Suprapubic skin (tissue), 4 donors: ENCODE results near the gene RGS7. TPM values are rescaled to one million over a fixed set of nuclear protein-coding genes. Genes with fewer than 3 reads are reported as not detected.
"Not testable (repeated sequence)": the region's sequence is repeated elsewhere in the genome, so short reads cannot be mapped to it uniquely, and the experiment has no call there.

Source experiments
- DNase-seq, 2 donors: peaks; one replicate each; pipeline ENCODE4 v3.0.0-alpha.2; 2019; ENCODE audit warnings: low spot score in 2 of 2
- H3K27ac ChIP-seq: fragments of 200-600 bp; sonication (generic); one replicate; pipeline ENCODE4 v1.5.1; 2019
- H3K27me3 ChIP-seq: fragments of 200-600 bp; sonication (generic); one replicate; pipeline ENCODE4 v1.5.1; 2019
- H3K36me3 ChIP-seq: fragments of 200-600 bp; sonication (generic); one replicate; pipeline ENCODE4 v1.5.1; 2019
- H3K4me1 ChIP-seq: fragments of 200-600 bp; sonication (generic); one replicate; pipeline ENCODE4 v1.5.1; 2019
- H3K4me3 ChIP-seq: fragments of 200-600 bp; sonication (generic); one replicate; pipeline ENCODE4 v1.5.1; 2019; ENCODE audit warnings: mild to moderate bottlenecking
- H3K9me3 ChIP-seq: fragments of 200-600 bp; sonication (generic); one replicate; pipeline ENCODE4 v1.5.1; 2019
- EP300 ChIP-seq: sonication (generic); formaldehyde crosslinking; IDR thresholded peaks from one replicate; pipeline ENCODE4 v1.6.1; 2017; ENCODE audit warnings: antibody characterized with exemption
- POLR2A ChIP-seq, 2 donors: fragments of 450-650 bp; IDR thresholded peaks; one replicate each; pipeline ENCODE4 v1.6.1; 2017; ENCODE audit warnings: antibody characterized with exemption in 2 of 2, mild to moderate bottlenecking in 2 of 2, moderate library complexity in 2 of 2
- POLR2AphosphoS5 ChIP-seq, 3 donors: sonication (generic); formaldehyde crosslinking; IDR thresholded peaks; one replicate each; pipeline ENCODE4 v1.6.1; 2017; ENCODE audit warnings: antibody characterized with exemption in 3 of 3
- WGBS: methylation state at CpG from one replicate; pipeline ENCODE4 v1.1.5; 2018; 5-methylcytosine and 5-hydroxymethylcytosine counted together
- total RNA-seq, 4 donors: library from RNA; depleted of rRNA; stranded (reverse); fragments of >200 nt; gene quantifications; one replicate each; pipeline ENCODE4 v1.1.0, GENCODE V29; 2016
- TF ChIP-seq, protein P1 (sequence below), 2 donors: fragments of 200-600 bp in 1 of 2; fragments of 450-650 bp in 1 of 2; sonication (generic) in 1 of 2; IDR thresholded peaks; one replicate each; pipeline ENCODE4 v1.5.1; 2016 to 2019; ENCODE audit warnings: antibody characterized with exemption in 2 of 2, mild to moderate bottlenecking in 1 of 2, moderate library complexity in 1 of 2

The RGS7 gene
- total RNA-seq, 4 donors from 2014 or later = not detected

DNA sequence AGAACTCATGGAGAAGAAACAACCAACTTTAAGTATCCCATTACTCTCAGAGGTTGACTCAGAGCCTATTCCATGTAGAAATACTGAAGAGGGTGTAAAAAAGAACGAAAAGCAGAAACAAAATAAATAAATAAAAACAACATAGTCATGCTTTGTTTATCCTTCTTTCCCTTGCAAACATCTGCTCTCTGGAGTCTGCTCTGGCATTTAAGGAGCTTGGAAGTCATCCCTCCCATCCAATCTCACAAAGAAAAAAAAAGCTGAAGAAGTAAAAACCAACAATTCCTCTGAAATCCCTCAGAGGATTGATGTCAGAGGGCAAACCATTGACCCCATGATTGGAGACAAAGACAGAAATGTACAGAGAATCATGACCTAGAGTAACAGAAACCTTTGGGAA lies 442.5 kb downstream of the RGS7 start:
- Histone ChIP-seq H3K4me1 (no peaks in the 10 kb centered on the region), H3K9me3 (no peaks in the 10 kb centered on the region), H3K36me3 (no peaks in the 10 kb centered on the region), H3K27me3 (no peaks in the 10 kb centered on the region), H3K27ac (no peak overlapping the region), H3K4me3 (no peak overlapping the region)
- DNase-seq = no peak
- TF ChIP-seq EP300 (no peak), POLR2A (IDR thresholded peaks at IDR 0.05) (no peak), POLR2AphosphoS5 (IDR thresholded peaks at IDR 0.05) (no peak)
- TF ChIP-seq, protein P1, sequence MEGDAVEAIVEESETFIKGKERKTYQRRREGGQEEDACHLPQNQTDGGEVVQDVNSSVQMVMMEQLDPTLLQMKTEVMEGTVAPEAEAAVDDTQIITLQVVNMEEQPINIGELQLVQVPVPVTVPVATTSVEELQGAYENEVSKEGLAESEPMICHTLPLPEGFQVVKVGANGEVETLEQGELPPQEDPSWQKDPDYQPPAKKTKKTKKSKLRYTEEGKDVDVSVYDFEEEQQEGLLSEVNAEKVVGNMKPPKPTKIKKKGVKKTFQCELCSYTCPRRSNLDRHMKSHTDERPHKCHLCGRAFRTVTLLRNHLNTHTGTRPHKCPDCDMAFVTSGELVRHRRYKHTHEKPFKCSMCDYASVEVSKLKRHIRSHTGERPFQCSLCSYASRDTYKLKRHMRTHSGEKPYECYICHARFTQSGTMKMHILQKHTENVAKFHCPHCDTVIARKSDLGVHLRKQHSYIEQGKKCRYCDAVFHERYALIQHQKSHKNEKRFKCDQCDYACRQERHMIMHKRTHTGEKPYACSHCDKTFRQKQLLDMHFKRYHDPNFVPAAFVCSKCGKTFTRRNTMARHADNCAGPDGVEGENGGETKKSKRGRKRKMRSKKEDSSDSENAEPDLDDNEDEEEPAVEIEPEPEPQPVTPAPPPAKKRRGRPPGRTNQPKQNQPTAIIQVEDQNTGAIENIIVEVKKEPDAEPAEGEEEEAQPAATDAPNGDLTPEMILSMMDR (IDR thresholded peaks at IDR 0.05) = no peak
- WGBS = 34% methylated on average over 1 of the region's 1 CpG

DNA sequence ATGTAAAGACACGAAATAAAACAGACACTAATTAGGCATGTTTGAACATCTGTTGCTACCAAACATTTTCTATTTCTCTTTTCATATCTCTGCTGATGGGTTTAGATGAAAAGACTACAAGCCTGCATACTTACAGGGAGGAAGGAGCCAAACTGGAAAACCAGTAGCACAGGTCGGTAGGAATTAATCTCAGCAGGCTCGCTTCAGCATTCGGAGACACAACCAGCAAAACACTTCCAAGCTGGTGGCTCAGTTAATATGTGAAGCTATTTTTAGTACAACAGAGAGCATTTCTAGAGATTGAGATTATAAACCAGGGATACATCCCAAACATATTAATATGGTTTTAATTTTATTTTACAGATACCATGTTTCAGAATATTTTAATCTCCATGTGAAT lies 444.2 kb downstream of the RGS7 start:
- 59% methylated on average over 4 of the region's 4 CpGs for WGBS
- H3K9me3 ChIP-seq = no peaks in the 10 kb centered on the region
- no peak for TF ChIP-seq POLR2AphosphoS5 (IDR thresholded peaks at IDR 0.05)
- no peak for TF ChIP-seq POLR2A (IDR thresholded peaks at IDR 0.05)
- TF ChIP-seq, protein P1 (IDR thresholded peaks at IDR 0.05) = no peak
- TF ChIP-seq EP300 = no peak

DNA sequence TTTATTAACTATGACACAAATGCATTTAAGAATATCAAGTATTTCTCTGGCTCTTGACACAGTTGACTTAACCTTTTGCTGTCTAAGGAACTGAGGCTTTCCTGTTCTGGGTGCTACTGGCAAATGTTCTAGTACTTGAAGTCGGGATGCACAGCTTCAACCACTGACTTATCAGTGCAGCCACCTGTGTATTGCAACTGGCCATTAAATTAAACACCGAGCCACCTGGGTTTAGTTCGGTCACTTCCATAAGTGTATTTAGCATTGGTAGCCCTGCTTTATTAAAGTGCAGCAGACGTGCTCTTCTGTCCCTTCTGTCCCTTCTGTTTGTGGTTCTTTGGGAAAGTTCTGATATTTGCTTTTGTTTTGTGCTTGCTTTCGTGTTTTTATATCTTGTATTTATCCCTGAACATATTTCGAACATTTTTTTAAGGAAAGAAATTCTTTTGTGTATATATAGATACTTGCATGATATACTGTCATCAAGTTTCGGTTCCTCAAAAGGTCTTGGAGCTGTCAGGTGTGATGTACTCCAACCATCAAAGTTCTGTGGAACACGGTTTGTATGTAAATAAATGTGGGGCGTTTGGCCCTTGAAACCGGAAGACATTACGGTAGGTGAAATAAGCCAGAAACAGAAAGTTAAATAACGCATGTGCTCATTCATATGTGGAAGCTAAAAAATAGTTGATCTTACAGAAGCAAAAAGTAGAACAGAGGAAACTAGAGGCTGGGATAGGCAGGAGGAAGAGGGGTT lies 447.1 kb downstream of the RGS7 start:
- H3K27me3 ChIP-seq = no peaks in the 10 kb centered on the region
- TF ChIP-seq, protein P1 (IDR thresholded peaks at IDR 0.05) = no peak
- TF ChIP-seq EP300 = no peak
- TF ChIP-seq POLR2A (IDR thresholded peaks at IDR 0.05) = no peak
- TF ChIP-seq POLR2AphosphoS5 (IDR thresholded peaks at IDR 0.05) = no peak
- no peak overlapping the region for H3K27ac ChIP-seq
- no peaks in the 10 kb centered on the region for H3K36me3 ChIP-seq
- no peaks in the 10 kb centered on the region for H3K4me1 ChIP-seq
- no peak overlapping the region for H3K4me3 ChIP-seq
- WGBS = 89% methylated on average over 12 of the region's 12 CpGs
- no peaks in the 10 kb centered on the region for H3K9me3 ChIP-seq
- DNase-seq = no peak

More for the DNA sequence above, 444.2 kb downstream of the RGS7 start:
- no peaks in the 10 kb centered on the region for H3K27me3 ChIP-seq
- no peaks in the 10 kb centered on the region for H3K4me1 ChIP-seq
- H3K36me3 ChIP-seq = no peaks in the 10 kb centered on the region
- no peak overlapping the region for H3K27ac ChIP-seq
- no peak overlapping the region for H3K4me3 ChIP-seq
- no peak for DNase-seq

DNA sequence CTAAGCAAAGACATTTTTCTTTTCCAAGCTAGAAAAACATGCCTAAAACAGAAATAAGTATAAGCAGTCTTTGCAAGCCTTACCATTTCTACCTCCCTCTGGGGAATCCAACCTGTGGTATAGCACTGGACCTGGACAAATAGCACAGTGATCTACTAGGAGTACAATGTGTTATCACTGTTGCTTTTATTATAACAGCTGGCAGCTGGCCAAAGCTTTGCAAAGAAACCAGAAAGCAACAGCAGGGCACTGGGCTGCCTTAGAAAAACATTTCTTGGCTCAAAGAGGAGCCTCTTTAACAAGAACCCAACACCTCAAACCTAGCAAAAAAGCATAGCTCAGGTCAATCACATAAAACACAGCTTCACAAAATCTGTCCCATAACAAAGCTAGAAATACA lies 450.5 kb downstream of the RGS7 start:
- H3K4me1 ChIP-seq = no peaks in the 10 kb centered on the region
- H3K27me3 ChIP-seq = no peaks in the 10 kb centered on the region
- no peak overlapping the region for H3K27ac ChIP-seq
- H3K36me3 ChIP-seq = no peaks in the 10 kb centered on the region
- H3K4me3 ChIP-seq = no peak overlapping the region
- TF ChIP-seq POLR2A (IDR thresholded peaks at IDR 0.05) (no peak), POLR2AphosphoS5 (IDR thresholded peaks at IDR 0.05) (no peak), EP300 (no peak)
- TF ChIP-seq, protein P1 (IDR thresholded peaks at IDR 0.05) = no peak
- no peak for DNase-seq
- H3K9me3 ChIP-seq = no peaks in the 10 kb centered on the region

DNA sequence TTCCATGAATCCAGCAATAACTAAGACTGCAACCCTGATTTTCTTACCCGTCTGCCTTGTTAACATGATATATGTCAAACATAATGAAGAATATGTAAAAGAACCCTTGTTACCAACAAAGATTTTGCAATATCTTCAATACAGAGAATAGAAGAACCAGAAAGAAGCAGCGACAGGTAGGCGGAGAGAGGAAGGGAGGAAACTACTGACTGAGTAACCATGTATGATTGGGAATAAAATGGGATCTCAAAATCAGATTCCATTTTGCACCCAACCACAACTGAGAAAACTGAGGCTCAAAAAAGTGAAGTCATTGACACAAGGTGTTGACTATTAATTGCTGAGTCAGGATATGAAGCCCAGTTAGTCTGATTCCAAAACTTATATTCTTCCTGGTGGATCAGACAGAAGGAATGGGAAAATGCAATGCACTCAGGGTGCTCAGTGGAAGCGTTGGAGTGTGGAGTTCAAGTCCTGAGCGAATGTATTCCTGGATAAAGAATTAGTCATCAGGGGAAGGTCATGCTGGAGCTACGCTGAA lies 451.7 kb downstream of the RGS7 start:
- no peak for TF ChIP-seq POLR2AphosphoS5 (IDR thresholded peaks at IDR 0.05)
- no peak for TF ChIP-seq EP300
- TF ChIP-seq, protein P1 (IDR thresholded peaks at IDR 0.05) = no peak
- TF ChIP-seq POLR2A (IDR thresholded peaks at IDR 0.05) = no peak
- H3K9me3 ChIP-seq = no peaks in the 10 kb centered on the region
- no peak overlapping the region for H3K27ac ChIP-seq
- WGBS = 86% methylated on average over 6 of the region's 6 CpGs
- no peaks in the 10 kb centered on the region for H3K27me3 ChIP-seq
- no peak for DNase-seq
- H3K4me1 ChIP-seq = no peaks in the 10 kb centered on the region
- H3K36me3 ChIP-seq = no peaks in the 10 kb centered on the region
- no peak overlapping the region for H3K4me3 ChIP-seq

DNA sequence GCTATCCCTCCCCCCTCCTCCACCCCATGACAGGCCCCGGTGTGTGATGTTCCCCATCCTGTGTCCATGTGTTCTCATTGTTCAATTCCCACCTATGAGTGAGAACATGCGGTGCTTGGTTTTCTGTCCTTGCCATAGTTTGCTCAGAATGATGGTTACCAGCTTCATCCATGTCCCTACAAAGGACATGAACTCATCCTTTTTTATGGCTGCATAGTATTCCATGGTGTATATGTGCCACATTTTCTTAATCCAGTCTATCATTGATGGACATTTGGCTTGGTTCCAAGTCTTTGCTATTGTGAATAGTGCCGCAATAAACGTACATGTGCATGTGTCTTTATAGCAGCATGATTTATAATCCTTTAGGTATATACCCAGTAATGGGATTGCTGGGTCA lies 461.6 kb downstream of the RGS7 start:
- not testable (repeated sequence) for H3K27ac ChIP-seq, DNase-seq, H3K36me3 ChIP-seq, H3K9me3 ChIP-seq, H3K27me3 ChIP-seq, H3K4me1 ChIP-seq, H3K4me3 ChIP-seq
- 93% methylated on average over 4 of the region's 4 CpGs for WGBS
